Nephron (organoid): Measurements from ENCODE around the gene SLC22A23.

Experiments used
- H3K27ac Mint-ChIP-seq, 3 experiments: 2 replicates each; pipeline ENCODE4 v1.8.0; 2020; ENCODE audit warnings: mixed read lengths in 3 of 3, mild to moderate bottlenecking in 2 of 3, moderate library complexity in 1 of 3
- H3K27me3 Mint-ChIP-seq: 2 replicates; pipeline ENCODE4 v1.8.0; 2021; ENCODE audit warnings: low read depth, mild to moderate bottlenecking, moderate library complexity, mixed read lengths
- H3K36me3 Mint-ChIP-seq: 2 replicates; pipeline ENCODE4 v1.8.0; 2020; ENCODE audit warnings: low read depth, mixed read lengths
- H3K4me1 Mint-ChIP-seq: 2 replicates; pipeline ENCODE4 v1.8.0; 2020; ENCODE audit warnings: mixed read lengths
- H3K4me3 Mint-ChIP-seq, 3 experiments: 2 replicates each; pipeline ENCODE4 v1.8.0; 2020; ENCODE audit warnings: mild to moderate bottlenecking in 3 of 3, mixed read lengths in 3 of 3, moderate library complexity in 2 of 3
- H3K9me3 Mint-ChIP-seq: 2 replicates; pipeline ENCODE4 v1.8.0; 2020; ENCODE audit warnings: mixed read lengths
- TF ChIP-seq, protein P1 (sequence below), 3 experiments: fragments of 200-600 bp; sonication (generic); IDR thresholded peaks; one replicate each; pipeline ENCODE4 v1.5.0; 2021; ENCODE audit warnings: antibody characterized with exemption in 3 of 3; ENCODE audit not compliant: unreplicated experiment in 3 of 3

SLC22A23 gene

GRCh38 chr6:3240595-3240994, 216.3 kb downstream of the SLC22A23 start:
- peaks cover 4% of the 10 kb centered on the region for H3K36me3 Mint-ChIP-seq
- H3K9me3 Mint-ChIP-seq: no peaks in the 10 kb centered on the region
- peaks cover 29% of the 10 kb centered on the region for H3K27me3 Mint-ChIP-seq
- TF ChIP-seq, protein P1, sequence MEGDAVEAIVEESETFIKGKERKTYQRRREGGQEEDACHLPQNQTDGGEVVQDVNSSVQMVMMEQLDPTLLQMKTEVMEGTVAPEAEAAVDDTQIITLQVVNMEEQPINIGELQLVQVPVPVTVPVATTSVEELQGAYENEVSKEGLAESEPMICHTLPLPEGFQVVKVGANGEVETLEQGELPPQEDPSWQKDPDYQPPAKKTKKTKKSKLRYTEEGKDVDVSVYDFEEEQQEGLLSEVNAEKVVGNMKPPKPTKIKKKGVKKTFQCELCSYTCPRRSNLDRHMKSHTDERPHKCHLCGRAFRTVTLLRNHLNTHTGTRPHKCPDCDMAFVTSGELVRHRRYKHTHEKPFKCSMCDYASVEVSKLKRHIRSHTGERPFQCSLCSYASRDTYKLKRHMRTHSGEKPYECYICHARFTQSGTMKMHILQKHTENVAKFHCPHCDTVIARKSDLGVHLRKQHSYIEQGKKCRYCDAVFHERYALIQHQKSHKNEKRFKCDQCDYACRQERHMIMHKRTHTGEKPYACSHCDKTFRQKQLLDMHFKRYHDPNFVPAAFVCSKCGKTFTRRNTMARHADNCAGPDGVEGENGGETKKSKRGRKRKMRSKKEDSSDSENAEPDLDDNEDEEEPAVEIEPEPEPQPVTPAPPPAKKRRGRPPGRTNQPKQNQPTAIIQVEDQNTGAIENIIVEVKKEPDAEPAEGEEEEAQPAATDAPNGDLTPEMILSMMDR (IDR thresholded peaks at IDR 0.05; ENCODE audit: unreplicated experiment in 3 of 3): no peak
- peaks cover 11% of the 10 kb centered on the region for H3K4me1 Mint-ChIP-seq
- no peak overlapping the region for H3K4me3 Mint-ChIP-seq
- H3K27ac Mint-ChIP-seq: no peak overlapping the region

GRCh38 chr6:3239110-3239830, 217.6 kb downstream of the SLC22A23 start:
- Mint-ChIP-seq H3K4me3 (no peak overlapping the region), H3K27me3 (peaks cover 30% of the 10 kb centered on the region), H3K4me1 (peaks cover 11% of the 10 kb centered on the region), H3K36me3 (peaks cover 4% of the 10 kb centered on the region), H3K9me3 (no peaks in the 10 kb centered on the region), H3K27ac (no peak overlapping the region)
- TF ChIP-seq, protein P1 (IDR thresholded peaks at IDR 0.05; ENCODE audit: unreplicated experiment in 3 of 3): peak in 2 of 3 experiments; percentile 11 to 13

DNA sequence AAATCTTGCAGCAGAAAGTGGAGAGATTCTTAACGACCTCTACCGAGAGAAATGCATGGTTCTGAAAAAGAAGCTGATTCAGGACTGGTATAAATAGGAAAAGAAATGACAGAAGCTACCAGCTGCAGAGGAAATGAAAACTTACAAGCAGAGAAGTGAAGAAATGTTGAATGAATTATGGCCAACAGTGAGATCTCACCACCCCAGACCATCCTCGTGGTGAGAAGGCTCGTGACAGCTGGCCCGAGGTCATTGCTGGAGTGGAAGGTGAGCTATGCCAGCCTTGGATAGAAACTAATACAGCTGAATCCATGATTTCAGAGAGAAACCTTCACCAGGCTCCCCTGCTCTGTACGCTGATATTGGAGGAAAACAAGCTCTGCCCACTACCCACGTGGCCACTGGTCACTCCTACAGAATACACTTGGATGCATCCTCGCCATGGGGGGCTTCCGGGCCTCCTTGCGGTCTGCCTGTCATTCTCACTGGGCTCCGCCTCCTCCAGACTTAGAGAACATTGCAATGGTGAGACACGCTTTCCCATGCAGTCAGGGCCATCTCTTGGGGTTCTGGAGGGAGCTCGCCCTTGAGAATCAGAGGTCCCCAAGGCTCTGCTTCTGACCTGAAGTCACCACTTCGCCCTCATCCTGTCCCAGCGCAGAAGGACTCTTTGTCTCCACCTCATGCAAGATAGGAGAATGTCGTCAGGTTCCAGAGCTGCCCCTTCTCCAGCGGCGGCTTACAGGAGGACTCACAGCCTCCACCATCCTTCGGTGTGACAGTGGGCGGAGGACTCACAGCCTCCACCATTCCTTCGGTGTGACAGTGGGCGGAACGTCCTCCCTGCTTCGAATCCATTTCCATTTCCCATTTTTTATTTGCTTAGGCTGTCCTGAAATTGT, 218.8 kb downstream of the SLC22A23 start:
- TF ChIP-seq, protein P1 (IDR thresholded peaks at IDR 0.05; ENCODE audit: unreplicated experiment in 3 of 3): no peak
- no peaks in the 10 kb centered on the region for H3K36me3 Mint-ChIP-seq
- no peak overlapping the region for H3K4me3 Mint-ChIP-seq
- H3K4me1 Mint-ChIP-seq: peaks cover 16% of the 10 kb centered on the region
- no peaks in the 10 kb centered on the region for H3K9me3 Mint-ChIP-seq
- peaks cover 38% of the 10 kb centered on the region for H3K27me3 Mint-ChIP-seq
- H3K27ac Mint-ChIP-seq: peak overlapping the region in 2 of 3 experiments; percentile 2 to 59

- H3K27me3 Mint-ChIP-seq: peaks cover 54% of the 10 kb centered on the region
- TF ChIP-seq, protein P1 (IDR thresholded peaks at IDR 0.05; ENCODE audit: unreplicated experiment in 3 of 3): no peak
- H3K27ac Mint-ChIP-seq: peak overlapping the region in 2 of 3 experiments; percentile 6 to 23
- H3K36me3 Mint-ChIP-seq: no peaks in the 10 kb centered on the region
- no peak overlapping the region for H3K4me3 Mint-ChIP-seq
- H3K4me1 Mint-ChIP-seq: peaks cover 24% of the 10 kb centered on the region
- H3K9me3 Mint-ChIP-seq: no peaks in the 10 kb centered on the region
Observed at GRCh38 chr6:3236005-3236404, 220.8 kb downstream of the SLC22A23 start.

DNA sequence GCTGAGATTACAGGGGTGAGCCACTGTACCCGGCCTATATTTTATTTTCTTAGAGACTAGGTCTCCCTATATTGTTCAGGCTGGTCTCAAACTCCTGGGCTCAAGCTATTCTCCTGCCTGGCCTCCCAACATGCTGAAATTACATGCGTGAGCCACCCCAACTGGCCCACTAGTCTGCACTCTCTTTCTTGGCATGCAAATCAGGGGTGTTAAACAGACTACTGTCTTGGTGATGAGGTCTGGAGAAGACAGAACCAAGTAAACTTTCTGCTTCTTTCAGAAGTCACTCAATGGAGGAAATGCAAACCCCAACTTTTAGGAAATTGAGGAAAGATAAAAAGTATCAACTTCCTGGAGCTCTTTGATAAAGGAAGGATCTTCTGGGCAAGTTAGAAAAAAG, 221.4 kb downstream of the SLC22A23 start:
- Mint-ChIP-seq H3K9me3 (no peaks in the 10 kb centered on the region), H3K4me3 (no peak overlapping the region), H3K27ac (no peak overlapping the region), H3K27me3 (peaks cover 59% of the 10 kb centered on the region), H3K4me1 (peaks cover 29% of the 10 kb centered on the region), H3K36me3 (no peaks in the 10 kb centered on the region)
- TF ChIP-seq, protein P1 (IDR thresholded peaks at IDR 0.05; ENCODE audit: unreplicated experiment in 3 of 3): no peak
